T-helper 1 cell treated with Interleukin-12 subunit alpha and Interleukin-12 subunit beta and Interleukin-4 antibody, amounts not matched to agents 30 ng/mL and 1 ng/mL, for 36 hours (primary cell): ENCODE results near the gene LINGO3. TPM values are rescaled to one million over a fixed set of nuclear protein-coding genes. Genes with fewer than 3 reads are reported as not detected.
"Not testable (repeated sequence)": the region's sequence is repeated elsewhere in the genome, so short reads cannot be mapped to it uniquely, and the experiment has no call there.

Experiments used
- intact Hi-C: fragments of 100-400 bp; cut with micrococcal nuclease; formaldehyde crosslinking; loops from one replicate; pipeline ENCODE4 v1.15.1; 2024
- total RNA-seq: library from RNA; stranded (reverse); gene quantifications from 2 replicates; pipeline ENCODE4 v1.2.3, GENCODE V29; 2022

LINGO3 gene
- total RNA-seq, 1 donor from 2014 or later = 0.32 TPM

DNA sequence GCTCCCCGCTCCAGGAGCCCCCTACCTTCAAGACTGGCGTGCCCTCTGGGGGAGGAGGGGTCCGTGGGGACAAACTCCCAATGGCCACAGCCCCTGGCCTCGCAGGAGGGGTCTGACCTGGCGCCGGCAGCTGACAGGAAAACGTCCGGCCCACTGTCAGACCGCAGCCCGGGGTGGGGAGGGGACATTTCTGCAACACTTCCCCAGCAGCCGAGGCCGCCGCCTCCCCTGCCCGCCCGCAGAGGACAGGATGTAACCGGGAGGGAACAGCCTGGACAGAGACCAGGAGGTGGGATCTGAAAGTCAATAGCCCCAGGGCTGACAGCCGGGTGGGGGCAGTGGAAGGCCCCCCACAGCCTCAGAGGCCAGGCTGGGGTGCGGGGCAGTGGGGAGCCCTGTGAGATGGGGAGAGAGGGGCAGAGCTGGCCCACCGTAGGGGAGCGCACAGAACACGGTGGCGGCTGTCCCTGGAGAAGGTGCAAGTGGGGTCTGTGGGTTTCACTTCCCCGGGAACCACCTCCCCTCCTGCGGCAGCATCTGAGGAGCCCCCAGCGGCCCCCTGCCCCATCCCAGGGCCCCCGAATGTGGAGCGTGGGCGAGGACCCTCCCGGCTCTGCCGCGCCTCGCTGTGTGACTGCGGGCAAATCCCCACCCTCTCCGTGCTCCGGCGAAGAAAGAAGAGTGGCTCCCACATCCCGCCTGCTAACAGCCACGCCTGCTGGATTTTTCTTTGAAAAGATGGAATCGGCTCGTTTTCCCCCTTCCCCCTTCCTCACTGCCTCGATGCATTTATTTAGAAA lies 25.7 kb downstream of the LINGO3 start, which contains the start of gene PEAK3:
Gene PEAK3 (minus strand): TSS at position 114 of the 800 bp plus-strand sequence. CDS start 1,244 bp downstream, outside the sequence.
- intact Hi-C loops = no loop called here

- intact Hi-C loops = not testable (repeated sequence)
Observed at GRCh38 chr19:2281265-2282061, 26.5 kb downstream of the LINGO3 start.

GRCh38 chr19:2280633-2281264 lies 27.2 kb downstream of the LINGO3 start:
- intact Hi-C loops = no loop called here

GRCh38 chr19:2278459-2279158 lies 29.3 kb downstream of the LINGO3 start:
- intact Hi-C loops = loop anchor here (10.0 kb wide), 1 partner anchor 336 kb away; no protein-coding TSS in a partner anchor

DNA sequence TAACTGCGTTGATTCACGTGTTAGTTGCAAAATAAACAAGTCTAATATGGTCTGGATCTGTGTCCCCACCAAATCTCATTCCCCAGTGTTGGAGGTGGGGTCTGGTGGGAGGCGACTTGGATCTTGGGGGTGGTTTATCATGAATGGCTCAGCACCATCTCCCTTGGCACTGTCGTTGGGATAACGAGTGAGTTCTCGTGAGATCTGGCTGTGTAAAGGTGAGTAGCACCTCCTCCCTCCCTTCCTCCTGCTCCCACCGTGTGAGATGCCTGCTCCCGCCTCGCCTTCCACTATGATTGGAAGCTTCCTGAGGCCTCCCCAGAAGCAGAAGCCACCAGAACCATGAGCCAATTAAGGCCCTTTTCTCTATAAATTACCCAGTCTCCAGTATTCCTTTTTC lies 30.8 kb downstream of the LINGO3 start:
- intact Hi-C loops = loop anchor here (10.0 kb wide), 1 partner anchor 338 kb away; no protein-coding TSS in a partner anchor

DNA sequence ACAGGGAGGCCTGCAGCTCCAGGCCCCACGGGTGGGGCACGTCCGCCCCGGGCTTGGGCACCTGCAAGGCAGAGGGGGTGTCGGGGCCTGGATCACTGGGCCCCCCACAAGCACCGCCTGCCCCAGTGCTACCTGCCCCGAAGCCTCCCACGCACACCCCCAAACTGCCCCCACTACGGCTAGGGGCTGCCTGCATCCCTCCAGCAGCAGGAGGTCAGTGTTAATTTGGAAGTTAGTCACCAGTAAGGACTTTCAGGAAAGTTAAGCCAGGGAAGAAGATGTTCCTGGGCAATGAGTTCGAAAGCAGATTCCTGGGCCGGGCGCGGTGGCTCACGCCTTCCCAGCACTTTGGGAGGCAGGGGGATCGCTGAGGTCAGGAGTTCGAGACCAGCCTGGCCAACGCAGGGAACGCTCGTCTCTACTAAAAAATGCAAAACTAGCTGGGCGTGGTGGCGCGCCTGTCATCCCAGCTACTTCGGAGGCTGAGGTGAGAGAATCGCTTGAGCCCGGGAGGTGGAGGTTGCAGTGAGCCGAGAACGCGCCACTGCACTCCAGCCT lies 31.4 kb downstream of the LINGO3 start:
- intact Hi-C loops = loop anchor here (10.0 kb wide), 1 partner anchor 338 kb away; no protein-coding TSS in a partner anchor

DNA sequence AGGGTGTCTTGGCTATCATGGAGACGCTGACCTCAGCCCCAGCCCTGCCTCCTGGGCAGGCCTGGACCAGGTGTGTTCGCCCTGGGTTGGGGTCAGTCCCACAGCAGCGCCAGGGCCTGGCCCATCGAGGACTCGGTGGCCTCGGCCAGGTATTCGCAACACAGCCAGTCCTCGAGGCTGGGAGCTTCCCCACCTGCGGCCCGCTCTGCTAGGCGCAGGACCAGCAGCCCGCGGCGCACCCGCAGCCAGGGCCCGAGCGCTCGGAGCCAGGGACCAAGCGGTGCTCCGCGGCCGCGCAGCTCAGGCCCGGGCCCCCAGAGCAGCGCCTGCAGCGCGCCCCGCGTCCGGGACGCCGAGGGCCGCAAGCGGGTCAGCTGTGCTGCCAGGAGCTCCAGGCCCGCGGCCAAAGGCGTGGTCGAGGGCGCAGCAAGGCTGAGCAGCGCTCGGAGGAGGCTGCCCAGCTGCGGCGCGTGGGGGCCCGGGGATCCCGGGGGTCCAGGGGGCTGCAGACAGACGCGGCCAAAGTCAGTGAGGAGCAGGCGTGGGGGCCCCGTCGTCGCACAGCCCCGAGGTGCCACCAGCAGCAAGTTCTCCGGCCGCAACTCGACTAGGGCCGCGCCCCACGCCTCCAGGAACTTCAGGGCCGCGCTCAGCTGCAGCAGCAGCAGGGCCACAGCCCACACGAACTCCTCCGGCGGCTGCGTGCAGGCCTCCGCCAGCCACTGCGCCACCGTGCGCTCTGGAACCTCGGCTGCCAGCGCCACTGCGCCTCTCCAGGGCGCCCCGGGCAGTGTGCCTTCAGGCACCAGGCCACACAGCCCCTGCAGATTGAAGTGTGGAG lies 32.1 kb downstream of the LINGO3 start:
- intact Hi-C loops = loop anchor here (1.0 to 10.0 kb wide), 2 partner anchors 115 to 339 kb away; no protein-coding TSS in a partner anchor

- intact Hi-C loops = loop anchor here (1.0 to 10.0 kb wide), 3 partner anchors 52 to 340 kb away; partner anchors contain the start of genes LSM7 and SPPL2B
Observed at GRCh38 chr19:2274931-2275535, 32.9 kb downstream of the LINGO3 start.

DNA sequence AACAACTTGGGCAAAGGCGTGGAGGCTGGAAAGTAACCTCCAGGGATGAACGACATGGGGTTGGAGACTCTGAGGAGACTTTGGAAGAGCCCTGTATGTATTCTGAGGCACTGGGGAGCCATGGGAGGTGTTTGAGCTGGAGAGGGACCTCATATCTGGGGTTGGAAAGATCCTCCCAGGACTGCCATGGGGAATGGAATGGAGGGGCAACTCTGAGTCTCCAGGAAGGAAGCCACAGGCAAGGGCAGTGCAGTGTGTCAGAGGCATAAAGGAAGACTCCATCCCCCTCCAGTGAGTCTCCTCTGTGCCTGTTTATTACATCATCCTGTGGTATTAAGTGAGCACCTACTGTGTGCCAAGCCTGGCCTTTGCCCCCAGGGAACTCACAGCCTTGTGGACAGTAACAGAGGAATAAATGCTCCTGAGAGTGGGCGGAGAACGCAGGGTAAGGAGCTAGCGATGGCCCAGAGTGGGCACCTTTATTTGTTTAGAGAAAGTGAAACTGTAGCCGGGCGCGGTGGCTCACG lies 33.7 kb downstream of the LINGO3 start:
- intact Hi-C loops = loop anchor here (5.0 to 10.0 kb wide), 2 partner anchors 53 to 341 kb away; partner anchors contain the start of genes LSM7 and SPPL2B

GRCh38 chr19:2273356-2274184 lies 34.4 kb downstream of the LINGO3 start:
- intact Hi-C loops = loop anchor here (1.0 to 10.0 kb wide), 4 partner anchors 37 to 341 kb away; partner anchors contain the start of genes LSM7, PLEKHJ1, SF3A2 and SPPL2B

- intact Hi-C loops = loop anchor here (2.0 to 10.0 kb wide), 3 partner anchors 56 to 343 kb away; partner anchors contain the start of genes LSM7 and SPPL2B
Observed at GRCh38 chr19:2271234-2272103, 36.5 kb downstream of the LINGO3 start.

DNA sequence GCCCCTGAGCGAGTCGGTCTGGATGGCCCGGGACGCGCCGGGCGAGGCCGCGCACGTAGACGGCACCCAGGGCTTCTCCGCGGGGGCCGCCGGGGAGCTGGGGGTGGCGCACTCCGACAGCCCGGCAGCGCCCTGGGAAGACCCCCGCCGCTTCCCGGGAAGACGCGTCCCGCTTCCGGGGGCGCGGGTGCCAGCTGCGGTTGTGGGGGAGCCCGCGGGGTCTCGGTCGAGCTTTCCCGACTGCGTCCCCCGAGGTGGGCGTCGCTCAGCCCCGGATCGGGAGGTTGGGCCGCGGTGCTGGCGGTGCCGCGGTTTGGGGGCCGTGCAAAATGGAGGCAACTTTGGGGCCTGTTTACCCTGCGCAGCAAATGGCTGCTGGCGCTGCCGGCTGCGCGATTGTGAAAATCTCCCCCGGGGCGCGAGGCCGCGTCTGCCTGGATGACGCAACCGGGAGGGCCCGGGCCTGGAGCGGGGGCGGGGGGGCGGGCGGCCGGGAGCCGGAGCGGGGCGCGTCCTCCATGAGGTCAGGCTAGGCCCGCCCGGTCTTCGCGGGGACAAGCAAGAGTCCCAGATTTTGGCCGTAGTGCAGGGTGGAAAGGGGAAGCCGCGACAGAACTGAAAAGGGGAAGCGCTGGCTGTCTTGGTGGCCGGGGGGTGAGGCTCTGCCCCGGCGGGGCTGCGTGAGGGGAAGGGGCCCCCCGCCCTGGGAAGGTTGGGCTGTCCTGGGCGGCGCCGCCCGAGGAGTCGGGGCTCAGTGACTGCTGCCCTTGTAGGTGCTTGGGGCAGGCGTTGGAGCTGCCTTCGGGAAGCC lies 37.3 kb downstream of the LINGO3 start:
- intact Hi-C loops = loop anchor here (5.0 to 10.0 kb wide), 2 partner anchors 57 to 344 kb away; partner anchors contain the start of genes LSM7 and SPPL2B

- intact Hi-C loops = loop anchor here (5.0 to 10.0 kb wide), 2 partner anchors 57 to 345 kb away; partner anchors contain the start of genes LSM7 and SPPL2B
Observed at GRCh38 chr19:2270157-2270422, 37.9 kb downstream of the LINGO3 start.

GRCh38 chr19:2269244-2270156 lies 38.5 kb downstream of the LINGO3 start:
- intact Hi-C loops = loop anchor here (1.0 to 10.0 kb wide), 7 partner anchors 11 to 385 kb away; partner anchors contain the start of genes ABHD17A, AP3D1, IZUMO4 and LSM7
